ENCODE results near the gene GPR150. TPM values are rescaled to one million over a fixed set of nuclear protein-coding genes. Genes with fewer than 3 reads are reported as not detected.
A peak's percentile ranks its signal among the peaks of the same experiment; 100 is the strongest.

Gene GPR150
- total and polyA plus RNA-seq, 2 of the 13 experiments (the other 11 are each of a cell fraction or from before 2014, with no cell fraction given): 0.03 TPM; not detected in 1

GRCh38 chr5:95620030-95620869 is at the start of gene GPR150 (continued):
- 0 out of 2 replicates have a peak, but pooled peaks have one; percentile 12 for TF ChIP-seq POGK (CRISPR knock-in tag; conservative IDR thresholded peaks at IDR 0.05)
- TF ChIP-seq ZNF577 (CRISPR knock-in tag; IDR thresholded peaks at IDR 0.05; ENCODE audit: borderline replicate concordance, low read depth): no peak
- TF ChIP-seq CHCHD3 (CRISPR knock-in tag; IDR thresholded peaks at IDR 0.05): no peak
- TF ChIP-seq NR2F2 (IDR thresholded peaks at IDR 0.05; ENCODE audit: borderline replicate concordance, low read depth): no peak
- no peak for TF ChIP-seq ERF (CRISPR knock-in tag; IDR thresholded peaks at IDR 0.05)
- TF ChIP-seq TMF1 (CRISPR knock-in tag; IDR thresholded peaks at IDR 0.05; ENCODE audit: low read depth): peak; percentile 5; the same call in 1 of the 2 replicates
- no peak for TF ChIP-seq HDAC2 (CRISPR knock-in tag; IDR thresholded peaks at IDR 0.05)
- TF ChIP-seq CCDC6 (CRISPR knock-in tag; IDR thresholded peaks at IDR 0.05): peak; percentile 91
- no peak for TF ChIP-seq ISL2 (CRISPR knock-in tag; IDR thresholded peaks at IDR 0.05)
- peak; percentile 77 for TF ChIP-seq ZNF776 (CRISPR knock-in tag; IDR thresholded peaks at IDR 0.05)
- TF ChIP-seq MAX (IDR thresholded peaks at IDR 0.05): peak; percentile 89
- TF ChIP-seq MTF2 (CRISPR knock-in tag; IDR thresholded peaks at IDR 0.05; ENCODE audit: borderline replicate concordance): 0 out of 2 replicates have a peak, but pooled peaks have one; percentile 49
- peak; percentile 55 for TF ChIP-seq GABPA (IDR thresholded peaks at IDR 0.05; ENCODE audit: low read depth, low read length)
- no peak for TF ChIP-seq GABPA (CRISPR knock-in tag; IDR thresholded peaks at IDR 0.05; ENCODE audit: low read depth)
- peak; percentile 29; the same call in 1 of the 2 replicates for TF ChIP-seq KDM3A (CRISPR knock-in tag; IDR thresholded peaks at IDR 0.05; ENCODE audit: low read depth)
- no peak; the same call in 1 of the 2 replicates for TF ChIP-seq ZNF816 (CRISPR knock-in tag; IDR thresholded peaks at IDR 0.05; ENCODE audit: borderline replicate concordance)
- TF ChIP-seq HNRNPL (IDR thresholded peaks at IDR 0.05; ENCODE audit: low read depth, low read length): 0 out of 2 replicates have a peak, but pooled peaks have one; percentile 16
- peak; percentile 18; the same call in 1 of the 2 replicates for TF ChIP-seq MXD1 (CRISPR knock-in tag; IDR thresholded peaks at IDR 0.05)
- TF ChIP-seq ATF7-NPFF (CRISPR knock-in tag; IDR thresholded peaks at IDR 0.05; ENCODE audit: low read depth): peak; percentile 63; the same call in 1 of the 2 replicates
- peak; percentile 99 for TF ChIP-seq EZH2 (conservative IDR thresholded peaks at IDR 0.05; ENCODE audit: low read depth, low read length)
- TF ChIP-seq YEATS4 (CRISPR knock-in tag; IDR thresholded peaks at IDR 0.05; ENCODE audit: borderline replicate concordance): peak; percentile 22; the same call in 1 of the 2 replicates
- TF ChIP-seq NFKB2 (CRISPR knock-in tag; IDR thresholded peaks at IDR 0.05; ENCODE audit: borderline replicate concordance): peak; percentile 66; the same call in 1 of the 2 replicates
- TF ChIP-seq ARHGAP35 (CRISPR knock-in tag; IDR thresholded peaks at IDR 0.05; ENCODE audit: borderline replicate concordance): peak; percentile 37; the same call in 1 of the 2 replicates
- no peak for TF ChIP-seq CBX2 (IDR thresholded peaks at IDR 0.05; ENCODE audit: low read depth, low read length)
- peak; percentile 18; the same call in 1 of the 2 replicates for TF ChIP-seq CBX2 (CRISPR knock-in tag; IDR thresholded peaks at IDR 0.05; ENCODE audit: low read depth)
